Endothelial cell of umbilical vein (primary cell): ENCODE measurements around the gene TEX101.

Experiments
- CTCF ChIP-seq, 2 donors: IDR thresholded peaks; 1 replicate in 1 of 2; 2 replicates in 1 of 2; pipeline ENCODE4 v1.5.1; 2011; ENCODE audit warnings: low read length in 2 of 2, mild to moderate bottlenecking in 2 of 2, moderate library complexity in 2 of 2, control low read depth in 1 of 2, inconsistent platforms in 1 of 2, low read depth in 1 of 2; ENCODE audit not compliant: insufficient read depth in 1 of 2; ENCODE audit errors: extremely low read depth in 1 of 2
- EZH2 ChIP-seq: IDR thresholded peaks from 2 replicates; pipeline ENCODE4 v1.6.1; 2012; ENCODE audit warnings: borderline replicate concordance, low read depth, mild to moderate bottlenecking, moderate library complexity, low read length, inconsistent platforms; ENCODE audit not compliant: severe bottlenecking
- FOS ChIP-seq: IDR thresholded peaks from 2 replicates; pipeline ENCODE4 v1.6.1; 2011; ENCODE audit warnings: mild to moderate bottlenecking, low read length, moderate library complexity, borderline replicate concordance; ENCODE audit not compliant: insufficient read depth
- GATA2 ChIP-seq: IDR thresholded peaks from 2 replicates; pipeline ENCODE4 v1.7.0; 2011; ENCODE audit warnings: low read depth, mild to moderate bottlenecking, moderate library complexity, mixed read lengths, low read length; ENCODE audit not compliant: insufficient read length, insufficient read depth
- JUN ChIP-seq: IDR thresholded peaks from 2 replicates; pipeline ENCODE4 v1.6.1; 2011; ENCODE audit warnings: borderline replicate concordance, low read depth; ENCODE audit not compliant: insufficient read length, insufficient read depth
- MAX ChIP-seq: IDR thresholded peaks from 2 replicates; pipeline ENCODE4 v1.6.1; 2011; ENCODE audit not compliant: insufficient read depth, insufficient read length
- MYC ChIP-seq: IDR thresholded peaks from one replicate; pipeline ENCODE4 v1.6.1; 2011; ENCODE audit warnings: mild to moderate bottlenecking, low read depth, low read length
- POLR2A ChIP-seq: IDR thresholded peaks from 2 replicates; pipeline ENCODE4 v1.6.1; 2012; ENCODE audit warnings: low read depth, mild to moderate bottlenecking, control low read depth, low read length
- POLR2AphosphoS5 ChIP-seq: IDR thresholded peaks from 2 replicates; pipeline ENCODE4 v1.6.1; 2012; ENCODE audit warnings: low read depth, mild to moderate bottlenecking, control low read depth, low read length, moderate library complexity; ENCODE audit not compliant: insufficient read depth

GRCh38 chr19:43371909-43372308 lies 42.8 kb upstream of the TEX101 start:
- no peak for TF ChIP-seq EZH2
- TF ChIP-seq CTCF (IDR thresholded peaks at IDR 0.05; ENCODE audit: extremely low read depth in 1 of 2, insufficient read depth in 1 of 2, low read depth in 1 of 2, low read length in 2 of 2) = no peak
- TF ChIP-seq JUN = no peak
- no peak for TF ChIP-seq POLR2A
- TF ChIP-seq MAX = no peak
- TF ChIP-seq MYC = no peak
- TF ChIP-seq FOS = no peak
- no peak for TF ChIP-seq POLR2AphosphoS5
- TF ChIP-seq GATA2 = no peak
